C4-2B (cell line): ENCODE results near the gene NLRC5.

Experiments used
- ZFX ChIP-seq: fragments of 450-650 bp; IDR thresholded peaks from 2 replicates; pipeline ENCODE4 v1.6.1; 2017
- TF ChIP-seq, protein P1 (sequence below): fragments of 450-650 bp; conservative IDR thresholded peaks from 2 replicates; pipeline ENCODE4 v1.5.1; 2017; ENCODE audit warnings: mild to moderate bottlenecking

DNA sequence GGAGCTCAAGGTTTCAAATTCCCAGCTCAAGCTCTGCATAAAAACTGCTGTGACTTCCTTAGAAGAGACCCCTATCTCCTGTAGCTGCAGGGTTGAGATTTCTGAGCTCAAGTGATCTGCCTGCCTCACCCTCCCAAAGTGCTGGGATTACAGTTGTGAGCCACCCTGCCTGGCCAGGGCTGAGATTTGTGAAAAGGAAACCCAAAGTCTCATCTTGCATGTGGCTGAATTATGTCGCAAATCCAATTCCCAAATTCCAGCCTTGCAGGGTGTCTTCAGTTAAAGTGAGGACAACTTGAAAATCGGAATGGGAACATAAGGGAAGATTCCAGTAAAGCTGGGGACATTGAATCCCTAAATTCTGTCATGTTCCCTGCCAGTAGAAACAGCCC lies 41.8 kb upstream of the NLRC5 start:
- TF ChIP-seq, protein P1, sequence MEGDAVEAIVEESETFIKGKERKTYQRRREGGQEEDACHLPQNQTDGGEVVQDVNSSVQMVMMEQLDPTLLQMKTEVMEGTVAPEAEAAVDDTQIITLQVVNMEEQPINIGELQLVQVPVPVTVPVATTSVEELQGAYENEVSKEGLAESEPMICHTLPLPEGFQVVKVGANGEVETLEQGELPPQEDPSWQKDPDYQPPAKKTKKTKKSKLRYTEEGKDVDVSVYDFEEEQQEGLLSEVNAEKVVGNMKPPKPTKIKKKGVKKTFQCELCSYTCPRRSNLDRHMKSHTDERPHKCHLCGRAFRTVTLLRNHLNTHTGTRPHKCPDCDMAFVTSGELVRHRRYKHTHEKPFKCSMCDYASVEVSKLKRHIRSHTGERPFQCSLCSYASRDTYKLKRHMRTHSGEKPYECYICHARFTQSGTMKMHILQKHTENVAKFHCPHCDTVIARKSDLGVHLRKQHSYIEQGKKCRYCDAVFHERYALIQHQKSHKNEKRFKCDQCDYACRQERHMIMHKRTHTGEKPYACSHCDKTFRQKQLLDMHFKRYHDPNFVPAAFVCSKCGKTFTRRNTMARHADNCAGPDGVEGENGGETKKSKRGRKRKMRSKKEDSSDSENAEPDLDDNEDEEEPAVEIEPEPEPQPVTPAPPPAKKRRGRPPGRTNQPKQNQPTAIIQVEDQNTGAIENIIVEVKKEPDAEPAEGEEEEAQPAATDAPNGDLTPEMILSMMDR, result no peak
- TF ChIP-seq ZFX, result no peak
